HepG2 (cell line): ENCODE measurements around the gene MVP. TPM values are rescaled to one million over a fixed set of nuclear protein-coding genes. Genes with fewer than 3 reads are reported as not detected.

Source experiments
- ATF5 ChIP-seq: sonication (generic); formaldehyde crosslinking; IDR thresholded peaks from 2 replicates; pipeline ENCODE4 v1.4.0; 2020; ENCODE audit warnings: mild to moderate bottlenecking, low read depth, missing genetic modification reagents
- EED ChIP-seq: sonication (generic); formaldehyde crosslinking; IDR thresholded peaks from 2 replicates; pipeline ENCODE4 v1.5.0; 2020; ENCODE audit warnings: mild to moderate bottlenecking, missing genetic modification reagents
- HMGXB4 ChIP-seq, 2 experiments: sonication (generic) in 1 of 2; formaldehyde crosslinking in 1 of 2; IDR thresholded peaks; 2 replicates each; pipeline versions ENCODE4 v1.4.0 to v1.6.1; 2018 to 2020; ENCODE audit warnings: missing genetic modification reagents in 2 of 2, borderline replicate concordance in 1 of 2, low read depth in 1 of 2, mild to moderate bottlenecking in 1 of 2, missing biosample characterization in 1 of 2
- KLF11 ChIP-seq: IDR thresholded peaks from 2 replicates; pipeline ENCODE4 v1.6.1; 2016; ENCODE audit warnings: missing compliant biosample characterization
- MIER2 ChIP-seq: IDR thresholded peaks from 2 replicates; pipeline ENCODE4 v1.6.1; 2016; ENCODE audit warnings: missing biosample characterization, missing genetic modification reagents
- MLX ChIP-seq: IDR thresholded peaks from 2 replicates; pipeline ENCODE4 v1.6.1; 2016
- MNT ChIP-seq: fragments of 450-650 bp; IDR thresholded peaks from 2 replicates; pipeline ENCODE4 v1.6.1; 2016
- MXI1 ChIP-seq: IDR thresholded peaks from 3 replicates; pipeline ENCODE4 v1.6.1; 2012; ENCODE audit warnings: low read depth, low read length, inconsistent platforms, borderline replicate concordance
- PRPF4 ChIP-seq: fragments of 200-400 bp; formaldehyde crosslinking; IDR thresholded peaks from 2 replicates; pipeline ENCODE4 v1.6.1; 2016; ENCODE audit warnings: low read length, low read depth; ENCODE audit not compliant: poor library complexity, severe bottlenecking
- RARA ChIP-seq: IDR thresholded peaks from 2 replicates; pipeline ENCODE4 v1.6.1; 2016; ENCODE audit warnings: missing genetic modification reagents, missing compliant biosample characterization
- REL ChIP-seq: sonication (generic); formaldehyde crosslinking; conservative IDR thresholded peaks from 2 replicates; pipeline ENCODE4 v1.8.0; 2022; ENCODE audit warnings: mild to moderate bottlenecking, missing genetic modification reagents, moderate library complexity
- SP4 ChIP-seq: sonication (generic); formaldehyde crosslinking; IDR thresholded peaks from 2 replicates; pipeline ENCODE4 v1.8.1; 2023; ENCODE audit warnings: mild to moderate bottlenecking, missing genetic modification reagents
- UBTF ChIP-seq: sonication (generic); formaldehyde crosslinking; IDR thresholded peaks from 2 replicates; pipeline ENCODE4 v1.4.0; 2020; ENCODE audit warnings: mild to moderate bottlenecking, missing genetic modification reagents
- ZBTB21 ChIP-seq: sonication (generic); formaldehyde crosslinking; IDR thresholded peaks from 2 replicates; pipeline ENCODE4 v1.4.0; 2020; ENCODE audit warnings: missing genetic modification reagents
- ZFY ChIP-seq: sonication (generic); formaldehyde crosslinking; IDR thresholded peaks from 2 replicates; pipeline ENCODE4 v1.4.0; 2020; ENCODE audit warnings: missing genetic modification reagents
- ZIK1 ChIP-seq: sonication (generic); formaldehyde crosslinking; IDR thresholded peaks from 2 replicates; pipeline ENCODE4 v1.5.0; 2020; ENCODE audit warnings: mild to moderate bottlenecking, low read depth, missing genetic modification reagents, borderline replicate concordance
- ZNF546 ChIP-seq: sonication (generic); formaldehyde crosslinking; conservative IDR thresholded peaks from 2 replicates; pipeline ENCODE4 v1.8.1; 2023; ENCODE audit warnings: mild to moderate bottlenecking, missing genetic modification reagents
- ZNF550 ChIP-seq: sonication (generic); formaldehyde crosslinking; IDR thresholded peaks from 2 replicates; pipeline ENCODE4 v1.4.0; 2020; ENCODE audit warnings: mild to moderate bottlenecking, missing genetic modification reagents, borderline replicate concordance
- ZNF597 ChIP-seq: sonication (generic); formaldehyde crosslinking; IDR thresholded peaks from 2 replicates; pipeline ENCODE4 v1.5.0; 2020; ENCODE audit warnings: missing genetic modification reagents
- ZNF713 ChIP-seq: sonication (generic); formaldehyde crosslinking; IDR thresholded peaks from 2 replicates; pipeline ENCODE4 v1.4.0; 2020; ENCODE audit warnings: mild to moderate bottlenecking, missing genetic modification reagents
- ZNF737 ChIP-seq: sonication (generic); formaldehyde crosslinking; IDR thresholded peaks from 2 replicates; pipeline ENCODE4 v1.5.0; 2020; ENCODE audit warnings: missing genetic modification reagents, mild to moderate bottlenecking, borderline replicate concordance
- polyA plus RNA-seq, 8 experiments: library from polyadenylated mRNA; depleted of rRNA in 3 of 8; stranded (reverse) in 7 of 8; unstranded in 1 of 8; fragments of >200 nt; fragmentation: Illumina TruSeq in 4 of 8; extraction: Trizol in 4 of 8; gene quantifications; 2 replicates each; pipeline versions ENCODE4 v1.2.1 to v1.2.3, GENCODE V29; 2011 to 2016; ENCODE audit warnings: low read depth in 4 of 8, missing spikeins in 1 of 8, mixed read lengths in 1 of 8; ENCODE audit not compliant: insufficient read depth in 1 of 8
- total RNA-seq, 5 experiments: library from RNA; depleted of rRNA; stranded (reverse); fragments of >200 nt; fragmentation: Illumina TruSeq; extraction: Trizol; gene quantifications; 2 replicates each; pipeline ENCODE4 v1.2.3, GENCODE V29; 2016; ENCODE audit warnings: low read depth in 1 of 5

Gene MVP
- total and polyA plus RNA-seq, 2 of the 13 experiments (the other 11 are each of a cell fraction or from before 2014, with no cell fraction given): 22.9 to 43.5 TPM

GRCh38 chr16:29862884-29863668, 42.8 kb downstream of the MVP start, which contains the start of gene CDIPT (continued):
- TF ChIP-seq HMGXB4 (CRISPR knock-in tag; IDR thresholded peaks at IDR 0.05; ENCODE audit: borderline replicate concordance in 1 of 2, low read depth in 1 of 2): peak; percentile 83 to 86
- peak; percentile 60 for TF ChIP-seq ZIK1 (CRISPR knock-in tag)
- peak; percentile 45; the same call in 1 of the 2 replicates for TF ChIP-seq MLX
- TF ChIP-seq MXI1: peak; percentile 95; the same call in 2 of the 3 replicates
- TF ChIP-seq ATF5 (CRISPR knock-in tag): no peak
- TF ChIP-seq ZFY: peak; percentile 92
- TF ChIP-seq SP4 (CRISPR knock-in tag): peak; percentile 22
- TF ChIP-seq REL (CRISPR knock-in tag): 0 out of 2 replicates have a peak, but pooled peaks have one; percentile 48
- peak; percentile 89 for TF ChIP-seq MIER2 (CRISPR knock-in tag)
- 0 out of 2 replicates have a peak, but pooled peaks have one; percentile 2 for TF ChIP-seq EED (CRISPR knock-in tag)
- TF ChIP-seq ZNF597: no peak
- TF ChIP-seq ZNF713 (CRISPR knock-in tag): no peak
- no peak for TF ChIP-seq ZNF737 (CRISPR knock-in tag)
- TF ChIP-seq MNT: 0 out of 2 replicates have a peak, but pooled peaks have one; percentile 6
- peak; percentile 80 for TF ChIP-seq UBTF (CRISPR knock-in tag)
- peak; percentile 89 for TF ChIP-seq ZNF546 (CRISPR knock-in tag)
- no peak for TF ChIP-seq ZNF550 (CRISPR knock-in tag)
- no peak for TF ChIP-seq RARA (CRISPR knock-in tag)
- TF ChIP-seq ZBTB21 (CRISPR knock-in tag): peak; percentile 73
- TF ChIP-seq KLF11 (CRISPR knock-in tag): peak; percentile 87
- no peak for TF ChIP-seq PRPF4
